ENCODE results near the gene ABCG1.
"Not testable (repeated sequence)": the region's sequence is repeated elsewhere in the genome, so short reads cannot be mapped to it uniquely, and the experiment has no call there.

Gene ABCG1

GRCh38 chr21:42292563-42293142 is 73.7 kb downstream of the ABCG1 start:
- not testable (repeated sequence) for DNase-seq

GRCh38 chr21:42293649-42294272 is 74.8 kb downstream of the ABCG1 start:
- no peak for DNase-seq

- DNase-seq, result no peak
Measured at GRCh38 chr21:42294273-42294880, 75.4 kb downstream of the ABCG1 start.

- no peak for DNase-seq
Measured at GRCh38 chr21:42295845-42296244, 76.9 kb downstream of the ABCG1 start.

- no peak for DNase-seq
Measured at GRCh38 chr21:42296501-42296900, 77.6 kb downstream of the ABCG1 start.

- DNase-seq, result no peak
Measured at GRCh38 chr21:42297377-42297776, 78.4 kb downstream of the ABCG1 start.

GRCh38 chr21:42298237-42298636 is 79.3 kb downstream of the ABCG1 start:
- no peak for DNase-seq

GRCh38 chr21:42298657-42299056 is 79.7 kb downstream of the ABCG1 start:
- no peak for DNase-seq

- no peak for DNase-seq
Measured at GRCh38 chr21:42299324-42300044, 80.5 kb downstream of the ABCG1 start.

- DNase-seq, result no peak
Measured at GRCh38 chr21:42300045-42300583, 81.2 kb downstream of the ABCG1 start.

- no peak for DNase-seq
Measured at GRCh38 chr21:42300956-42301355, 82.0 kb downstream of the ABCG1 start.

- no peak for DNase-seq
Measured at GRCh38 chr21:42301371-42302075, 82.6 kb downstream of the ABCG1 start.

GRCh38 chr21:42302076-42302650 is 83.2 kb downstream of the ABCG1 start:
- no peak for DNase-seq

- DNase-seq, result no peak
Measured at GRCh38 chr21:42302794-42303193, 83.9 kb downstream of the ABCG1 start.

GRCh38 chr21:42303443-42303842 is 84.5 kb downstream of the ABCG1 start:
- no peak for DNase-seq

GRCh38 chr21:42304556-42305454 is 85.9 kb downstream of the ABCG1 start:
- no peak for DNase-seq

GRCh38 chr21:42305707-42306147 is 86.8 kb downstream of the ABCG1 start:
- no peak for DNase-seq

- DNase-seq, result peak; percentile 84
Measured at GRCh38 chr21:42306366-42307035, 87.6 kb downstream of the ABCG1 start.

GRCh38 chr21:42307106-42307505 is 88.2 kb downstream of the ABCG1 start:
- DNase-seq, result no peak

GRCh38 chr21:42308161-42308913 is 89.4 kb downstream of the ABCG1 start:
- DNase-seq, result no peak

Data from COR-L47 (cell line).